ENCODE results near the gene TPR. TPM values are rescaled to one million over a fixed set of nuclear protein-coding genes. Genes with fewer than 3 reads are reported as not detected.
A peak's percentile ranks its signal among the peaks of the same experiment; 100 is the strongest.

TPR gene
- total and polyA plus RNA-seq, 10 donors: 23.8 to 129 (median 101) TPM

GRCh38 chr1:186330758-186331157 is 44.3 kb downstream of the TPR start:
- no peaks in the 10 kb centered on the region for H3K9me3 ChIP-seq
- no peak overlapping the region for H3K27ac ChIP-seq
- intact Hi-C loops (cut with DNase I; ENCODE audit: low total_unique reads): no loop called here
- no peak for DNase-seq
- H3K36me3 ChIP-seq: peaks cover 5 to 96% (median 88%) of the 10 kb centered on the region in 6 donors
- H3K4me1 ChIP-seq: no peaks in the 10 kb centered on the region
- no peak overlapping the region for H3K4me3 ChIP-seq
- 96 to 100% (median 98%) methylated on average over 1 of the region's 1 CpG for WGBS, 5 donors
- no peaks in the 10 kb centered on the region for H3K27me3 ChIP-seq (replicated peaks in 1 of 7)
- TF ChIP-seq, protein P1, sequence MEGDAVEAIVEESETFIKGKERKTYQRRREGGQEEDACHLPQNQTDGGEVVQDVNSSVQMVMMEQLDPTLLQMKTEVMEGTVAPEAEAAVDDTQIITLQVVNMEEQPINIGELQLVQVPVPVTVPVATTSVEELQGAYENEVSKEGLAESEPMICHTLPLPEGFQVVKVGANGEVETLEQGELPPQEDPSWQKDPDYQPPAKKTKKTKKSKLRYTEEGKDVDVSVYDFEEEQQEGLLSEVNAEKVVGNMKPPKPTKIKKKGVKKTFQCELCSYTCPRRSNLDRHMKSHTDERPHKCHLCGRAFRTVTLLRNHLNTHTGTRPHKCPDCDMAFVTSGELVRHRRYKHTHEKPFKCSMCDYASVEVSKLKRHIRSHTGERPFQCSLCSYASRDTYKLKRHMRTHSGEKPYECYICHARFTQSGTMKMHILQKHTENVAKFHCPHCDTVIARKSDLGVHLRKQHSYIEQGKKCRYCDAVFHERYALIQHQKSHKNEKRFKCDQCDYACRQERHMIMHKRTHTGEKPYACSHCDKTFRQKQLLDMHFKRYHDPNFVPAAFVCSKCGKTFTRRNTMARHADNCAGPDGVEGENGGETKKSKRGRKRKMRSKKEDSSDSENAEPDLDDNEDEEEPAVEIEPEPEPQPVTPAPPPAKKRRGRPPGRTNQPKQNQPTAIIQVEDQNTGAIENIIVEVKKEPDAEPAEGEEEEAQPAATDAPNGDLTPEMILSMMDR (IDR thresholded peaks at IDR 0.05 in 8 of 11, conservative IDR thresholded peaks at IDR 0.05 in 3 of 11): peak in 3 of 11 experiments; percentile 16 to 32 (median 30)
- TF ChIP-seq POLR2AphosphoS5 (IDR thresholded peaks at IDR 0.05) (no peak), POLR2A (IDR thresholded peaks at IDR 0.05) (no peak)

DNA sequence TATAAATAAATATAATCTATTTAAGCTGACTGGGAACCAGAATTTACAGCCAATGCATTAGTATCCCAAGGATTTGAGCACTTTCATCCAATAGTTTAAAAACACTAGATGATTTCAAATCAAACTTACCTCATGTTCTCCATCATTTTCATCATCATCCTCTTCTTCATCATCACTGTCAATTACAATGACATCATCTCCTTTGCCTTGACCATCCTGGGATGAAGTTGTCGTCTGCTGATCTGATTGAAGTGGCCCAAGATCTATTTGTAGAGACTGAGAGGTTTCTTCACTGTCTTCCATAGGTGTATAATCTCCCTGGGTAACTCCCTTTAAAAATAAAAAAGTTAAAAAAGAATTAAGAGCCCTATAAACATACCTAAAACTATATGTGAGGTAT is 47.7 kb downstream of the TPR start:
- intact Hi-C loops (cut with DNase I; ENCODE audit: low total_unique reads): no loop called here
- no peak overlapping the region for H3K4me3 ChIP-seq

GRCh38 chr1:186326009-186326408 is 49.0 kb downstream of the TPR start:
- Histone ChIP-seq H3K36me3 (peaks cover 5 to 96% (median 84%) of the 10 kb centered on the region in 6 donors), H3K27ac (no peak overlapping the region), H3K4me3 (no peak overlapping the region), H3K27me3 (replicated peaks in 1 of 7) (no peaks in the 10 kb centered on the region), H3K4me1 (no peaks in the 10 kb centered on the region), H3K9me3 (no peaks in the 10 kb centered on the region)
- WGBS, 5 donors: 88 to 95% (median 93%) methylated on average over 1 of the region's 1 CpG
- no peak for DNase-seq
- intact Hi-C loops (cut with DNase I; ENCODE audit: low total_unique reads): no loop called here
- TF ChIP-seq, protein P1 (IDR thresholded peaks at IDR 0.05 in 8 of 11, conservative IDR thresholded peaks at IDR 0.05 in 3 of 11): no peak
- TF ChIP-seq POLR2A (IDR thresholded peaks at IDR 0.05): no peak
- TF ChIP-seq POLR2AphosphoS5 (IDR thresholded peaks at IDR 0.05): no peak

More for the DNA sequence above, 47.7 kb downstream of the TPR start:
- Histone ChIP-seq H3K9me3 (no peaks in the 10 kb centered on the region), H3K27me3 (replicated peaks in 1 of 7) (no peaks in the 10 kb centered on the region), H3K4me1 (no peaks in the 10 kb centered on the region), H3K36me3 (peaks cover 7 to 96% (median 85%) of the 10 kb centered on the region in 6 donors), H3K27ac (no peak overlapping the region)
- 82 to 100% (median 91%) methylated on average over 1 of the region's 1 CpG for WGBS, 5 donors
- TF ChIP-seq, protein P1 (IDR thresholded peaks at IDR 0.05 in 8 of 11, conservative IDR thresholded peaks at IDR 0.05 in 3 of 11): no peak
- TF ChIP-seq POLR2A (IDR thresholded peaks at IDR 0.05): no peak
- TF ChIP-seq POLR2AphosphoS5 (IDR thresholded peaks at IDR 0.05): no peak
- DNase-seq: no peak

DNA sequence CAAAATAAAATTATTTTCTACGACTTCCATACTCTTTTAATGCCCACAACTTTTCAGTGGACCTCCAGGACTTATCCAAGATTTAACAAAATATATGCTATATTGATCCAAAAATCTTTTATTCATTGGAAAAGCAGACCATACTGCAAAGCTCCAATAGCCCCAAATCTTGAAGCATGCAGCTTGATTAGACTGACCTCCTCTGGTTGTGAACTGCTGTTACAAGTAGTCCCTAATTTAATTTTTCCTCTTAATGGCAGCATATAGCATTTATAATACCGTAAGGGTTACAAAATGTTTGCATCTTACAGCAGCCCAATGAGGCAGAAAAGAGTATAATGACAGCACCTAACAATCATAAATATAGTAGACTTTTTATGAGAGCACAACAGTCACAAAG is 49.8 kb downstream of the TPR start:
- no peak overlapping the region for H3K27ac ChIP-seq
- intact Hi-C loops (cut with DNase I; ENCODE audit: low total_unique reads): no loop called here
- WGBS, 5 donors: 91 to 98% (median 92%) methylated on average over 2 of the region's 2 CpGs
- no peak for DNase-seq
- no peaks in the 10 kb centered on the region for H3K27me3 ChIP-seq (replicated peaks in 1 of 7)
- no peaks in the 10 kb centered on the region for H3K9me3 ChIP-seq
- H3K36me3 ChIP-seq: peaks cover 5 to 96% (median 84%) of the 10 kb centered on the region in 6 donors
- TF ChIP-seq POLR2A (IDR thresholded peaks at IDR 0.05): no peak
- TF ChIP-seq, protein P1 (IDR thresholded peaks at IDR 0.05 in 8 of 11, conservative IDR thresholded peaks at IDR 0.05 in 3 of 11): peak in 4 of 11 experiments; percentile 11 to 29 (median 24)
- H3K4me1 ChIP-seq: no peaks in the 10 kb centered on the region
- no peak overlapping the region for H3K4me3 ChIP-seq
